ENCODE data around the gene NKTR. TPM values are rescaled to one million over a fixed set of nuclear protein-coding genes. Genes with fewer than 3 reads are reported as not detected.
"Not testable (repeated sequence)": the region's sequence is repeated elsewhere in the genome, so short reads cannot be mapped to it uniquely, and the experiment has no call there.

NKTR gene
- total and polyA plus RNA-seq, 2 experiments from 2014 or later, result 26.0 to 32.6 TPM

GRCh38 chr3:42575137-42575741, 25.2 kb upstream of the NKTR start:
- H3K4me1 ChIP-seq (ENCODE audit: insufficient read depth), result no peaks in the 10 kb centered on the region
- TF ChIP-seq EZH2 (IDR thresholded peaks at IDR 0.05; ENCODE audit: insufficient read depth, poor library complexity, severe bottlenecking) (no peak), EZH2phosphoT487 (IDR thresholded peaks at IDR 0.05; ENCODE audit: insufficient read depth, low read depth) (no peak)
- H3K9me2 ChIP-seq (ENCODE audit: insufficient read depth), result no peaks in the 10 kb centered on the region; the same call in 1 of the 2 replicates
- in situ Hi-C loops (cut with MboI), result no loop called here
- H3K4me2 ChIP-seq (ENCODE audit: unreplicated experiment), result no peak overlapping the region
- H4K20me1 ChIP-seq (ENCODE audit: insufficient read depth), result no peaks in the 10 kb centered on the region
- no peaks in the 10 kb centered on the region for H3K27me3 ChIP-seq (replicated peaks; ENCODE audit: insufficient read depth)
- no peak overlapping the region for H3K9ac ChIP-seq
- H2AFZ ChIP-seq, result no peak overlapping the region
- no peak overlapping the region for H3K27ac ChIP-seq
- no peaks in the 10 kb centered on the region; the same call in 1 of the 2 replicates for H3K36me3 ChIP-seq (ENCODE audit: low read depth)
- no peak overlapping the region for H3K4me3 ChIP-seq
- H3F3A ChIP-seq (ENCODE audit: insufficient read depth), result 0 out of 2 replicates have a peak, but pooled peaks cover 6% of the 10 kb centered on the region
- no peak for DNase-seq
- H3K9me3 ChIP-seq (ENCODE audit: low read depth), result no peaks in the 10 kb centered on the region
- peaks cover 100% of the 10 kb centered on the region for H3K79me2 ChIP-seq (ENCODE audit: insufficient read depth)

GRCh38 chr3:42578054-42578453, 22.4 kb upstream of the NKTR start:
- H4K20me1 ChIP-seq (ENCODE audit: insufficient read depth), result no peaks in the 10 kb centered on the region
- H3K4me1 ChIP-seq (ENCODE audit: insufficient read depth), result peaks cover 9% of the 10 kb centered on the region
- no peaks in the 10 kb centered on the region; the same call in 1 of the 2 replicates for H3K36me3 ChIP-seq (ENCODE audit: low read depth)
- in situ Hi-C loops (cut with MboI), result no loop called here
- no peak overlapping the region for H3K27ac ChIP-seq
- H3K9ac ChIP-seq, result no peak overlapping the region
- H3K9me3 ChIP-seq (ENCODE audit: low read depth), result no peaks in the 10 kb centered on the region
- no peaks in the 10 kb centered on the region; the same call in 1 of the 2 replicates for H3K9me2 ChIP-seq (ENCODE audit: insufficient read depth)
- no peak for DNase-seq
- no peak overlapping the region for H3K4me3 ChIP-seq
- H3K27me3 ChIP-seq (replicated peaks; ENCODE audit: insufficient read depth), result no peaks in the 10 kb centered on the region
- H3K79me2 ChIP-seq (ENCODE audit: insufficient read depth), result peaks cover 86% of the 10 kb centered on the region
- H3K4me2 ChIP-seq (ENCODE audit: unreplicated experiment), result no peak overlapping the region
- 93 to 95% methylated on average over 4 of the region's 4 CpGs for WGBS, 2 experiments (ENCODE audit: low coverage in 1 of 2, low lambda C conversion rate in 2 of 2, missing lambda C conversion rate in 2 of 2)
- no peak for TF ChIP-seq EZH2 (IDR thresholded peaks at IDR 0.05; ENCODE audit: insufficient read depth, poor library complexity, severe bottlenecking)
- TF ChIP-seq EZH2phosphoT487 (IDR thresholded peaks at IDR 0.05; ENCODE audit: insufficient read depth, low read depth), result no peak
- H2AFZ ChIP-seq, result no peak overlapping the region
- H3F3A ChIP-seq (ENCODE audit: insufficient read depth), result 0 out of 2 replicates have a peak, but pooled peaks cover 4% of the 10 kb centered on the region

GRCh38 chr3:42579346-42579745, 21.1 kb upstream of the NKTR start:
- H3K9me3 ChIP-seq (ENCODE audit: low read depth); H3K9me2 ChIP-seq (ENCODE audit: insufficient read depth); H3K36me3 ChIP-seq (ENCODE audit: low read depth); H3K4me3 ChIP-seq; H3K27ac ChIP-seq; H3K9ac ChIP-seq; H3K4me1 ChIP-seq (ENCODE audit: insufficient read depth); H3F3A ChIP-seq (ENCODE audit: insufficient read depth); H3K27me3 ChIP-seq (replicated peaks; ENCODE audit: insufficient read depth); H3K4me2 ChIP-seq (ENCODE audit: unreplicated experiment); DNase-seq; in situ Hi-C loops (cut with MboI); H4K20me1 ChIP-seq (ENCODE audit: insufficient read depth); H2AFZ ChIP-seq: not testable (repeated sequence)
- 100% methylated on average over 3 to 4 of the region's 4 CpGs for WGBS, 2 experiments (ENCODE audit: low coverage in 1 of 2, low lambda C conversion rate in 2 of 2, missing lambda C conversion rate in 2 of 2)
- H3K79me2 ChIP-seq (ENCODE audit: insufficient read depth), result peaks cover 73% of the 10 kb centered on the region

- no peaks in the 10 kb centered on the region; the same call in 1 of the 2 replicates for H3K9me2 ChIP-seq (ENCODE audit: insufficient read depth)
- peaks cover 53% of the 10 kb centered on the region for H3K79me2 ChIP-seq (ENCODE audit: insufficient read depth)
- H3K4me2 ChIP-seq (ENCODE audit: unreplicated experiment), result peak overlapping the region; percentile 83
- H4K20me1 ChIP-seq (ENCODE audit: insufficient read depth), result no peaks in the 10 kb centered on the region
- no peaks in the 10 kb centered on the region for H3K27me3 ChIP-seq (replicated peaks; ENCODE audit: insufficient read depth)
- 0 to 2% methylated on average over 10 to 11 of the region's 11 CpGs for WGBS, 2 experiments (ENCODE audit: low coverage in 1 of 2, low lambda C conversion rate in 2 of 2, missing lambda C conversion rate in 2 of 2)
- in situ Hi-C loops (cut with MboI), result no loop called here
- H2AFZ ChIP-seq, result peak overlapping the region; percentile 78
- peak overlapping the region; percentile 77 for H3K4me3 ChIP-seq
- DNase-seq, result no peak
- peak overlapping the region; percentile 91 for H3K9ac ChIP-seq
- H3K4me1 ChIP-seq (ENCODE audit: insufficient read depth), result peaks cover 9% of the 10 kb centered on the region
- 0 out of 2 replicates have a peak, but pooled peaks cover 6% of the 10 kb centered on the region for H3F3A ChIP-seq (ENCODE audit: insufficient read depth)
- H3K9me3 ChIP-seq (ENCODE audit: low read depth), result no peaks in the 10 kb centered on the region
- H3K36me3 ChIP-seq (ENCODE audit: low read depth), result no peaks in the 10 kb centered on the region; the same call in 1 of the 2 replicates
- peak overlapping the region; percentile 68 for H3K27ac ChIP-seq
- TF ChIP-seq EZH2 (IDR thresholded peaks at IDR 0.05; ENCODE audit: insufficient read depth, poor library complexity, severe bottlenecking) (no peak), EZH2phosphoT487 (IDR thresholded peaks at IDR 0.05; ENCODE audit: insufficient read depth, low read depth) (no peak)
Measured at GRCh38 chr3:42581400-42581708, 19.1 kb upstream of the NKTR start.

Measured in GM23248 (cell line).